HG03159 (cell line): ENCODE data around the gene GRIA1.

ENCODE experiments used
- ATAC-seq: cut with Tn5 transposase; IDR thresholded peaks from one replicate; pipeline ENCODE4 v1.9.1; 2021; ENCODE audit warnings: mild to moderate bottlenecking, moderate library complexity; ENCODE audit not compliant: unreplicated experiment

The GRIA1 gene

DNA sequence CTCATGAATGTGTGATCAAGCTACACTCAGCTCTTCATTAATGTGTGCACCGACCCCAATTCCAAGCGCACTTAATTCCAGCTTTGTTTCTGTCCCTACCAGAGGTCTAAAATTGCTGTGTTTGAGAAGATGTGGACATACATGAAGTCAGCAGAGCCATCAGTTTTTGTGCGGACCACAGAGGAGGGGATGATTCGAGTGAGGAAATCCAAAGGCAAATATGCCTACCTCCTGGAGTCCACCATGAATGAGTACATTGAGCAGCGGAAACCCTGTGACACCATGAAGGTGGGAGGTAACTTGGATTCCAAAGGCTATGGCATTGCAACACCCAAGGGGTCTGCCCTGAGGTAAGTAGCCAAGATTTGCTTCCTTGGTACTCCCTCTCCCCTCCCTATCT, 279.6 kb downstream of the GRIA1 start:
- no peak for ATAC-seq

DNA sequence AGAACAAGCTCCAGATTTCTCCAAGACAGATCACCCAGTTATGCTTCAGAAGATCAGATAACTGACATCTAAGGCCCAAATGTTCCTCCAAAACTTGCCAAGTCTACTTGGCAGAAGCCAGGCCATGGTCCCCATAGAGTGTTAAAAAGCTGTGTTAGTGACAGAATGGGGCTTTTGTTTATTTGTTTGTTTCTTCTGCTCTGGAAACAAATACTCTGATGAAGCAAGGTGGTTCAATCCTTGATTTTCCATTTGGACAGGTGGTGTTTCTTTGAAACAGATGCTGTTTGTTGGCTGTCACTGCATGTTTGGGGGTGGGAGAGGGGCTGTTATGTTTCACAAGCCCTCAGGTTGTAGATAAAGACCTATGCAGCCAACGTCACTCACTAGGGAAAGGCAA, 284.2 kb downstream of the GRIA1 start:
- ATAC-seq, result no peak

- no peak for ATAC-seq
Observed at GRCh38 chr5:153775923-153776322, 285.5 kb downstream of the GRIA1 start.

GRCh38 chr5:153777681-153778581, 287.5 kb downstream of the GRIA1 start:
- no peak for ATAC-seq

- ATAC-seq, result no peak
Observed at GRCh38 chr5:153779836-153780235, 289.4 kb downstream of the GRIA1 start.

GRCh38 chr5:153780876-153781705, 290.6 kb downstream of the GRIA1 start:
- ATAC-seq, result no peak

DNA sequence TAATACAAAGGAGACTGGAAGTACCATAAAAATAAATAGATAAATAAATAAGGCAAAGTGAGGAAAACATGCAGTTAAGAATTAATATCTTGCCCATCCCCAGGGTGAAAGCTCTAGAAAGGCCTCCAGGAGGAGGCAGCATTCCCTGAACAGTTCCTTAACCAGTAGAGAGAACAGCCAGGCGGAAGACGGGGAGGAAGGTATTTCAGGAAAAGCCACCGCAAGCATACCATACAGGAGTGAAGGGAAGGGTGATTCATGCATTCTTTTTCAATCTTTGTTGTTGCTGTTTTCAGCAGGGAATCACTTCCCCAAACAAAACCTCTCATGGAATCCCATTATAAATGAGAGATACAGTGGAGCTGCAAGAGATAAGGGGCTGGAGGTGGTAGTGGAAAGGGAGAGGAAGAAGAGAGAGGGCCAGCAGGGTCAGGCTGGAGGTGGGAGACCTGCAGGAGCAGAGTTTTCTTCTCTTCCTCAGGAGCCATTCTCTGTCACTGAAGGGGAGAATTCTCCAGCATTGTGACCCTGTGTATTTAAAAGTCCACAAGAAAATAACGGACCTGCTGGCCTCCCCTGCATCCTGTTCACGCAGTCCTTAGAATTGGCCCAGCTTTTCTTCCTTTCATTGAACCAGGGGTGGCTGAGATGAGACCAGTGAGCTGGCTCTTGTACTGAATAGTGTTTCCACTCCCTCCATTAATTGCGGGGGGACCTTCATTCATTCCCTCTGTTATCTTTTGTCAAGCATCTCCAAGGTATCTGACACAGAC, 292.3 kb downstream of the GRIA1 start:
- no peak for ATAC-seq

GRCh38 chr5:153783362-153783658, 292.8 kb downstream of the GRIA1 start:
- ATAC-seq, result no peak

GRCh38 chr5:153784277-153784676, 293.8 kb downstream of the GRIA1 start:
- ATAC-seq, result no peak

- ATAC-seq, result no peak
Observed at GRCh38 chr5:153791339-153791738, 300.9 kb downstream of the GRIA1 start.

DNA sequence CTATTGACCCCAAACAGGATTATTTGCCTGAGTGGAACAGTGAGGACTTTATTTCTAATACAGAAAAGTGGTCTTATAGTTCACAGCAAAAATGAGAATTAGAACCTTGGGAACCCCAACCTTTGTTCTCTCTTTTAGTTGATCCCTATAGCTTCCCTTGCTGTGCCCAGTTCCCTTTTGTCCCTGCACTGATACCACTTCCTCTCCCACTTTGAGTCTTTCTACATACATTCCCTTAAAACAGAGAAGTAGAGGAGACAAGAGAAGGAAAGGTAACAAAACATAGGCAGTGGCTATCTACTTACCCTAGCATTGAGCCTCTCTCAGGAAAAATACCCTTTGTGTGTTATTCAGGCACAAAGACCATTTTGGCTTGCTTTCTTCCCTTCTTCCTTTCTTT, 301.8 kb downstream of the GRIA1 start:
- ATAC-seq, result no peak

- no peak for ATAC-seq
Observed at GRCh38 chr5:153793699-153794098, 303.2 kb downstream of the GRIA1 start.

DNA sequence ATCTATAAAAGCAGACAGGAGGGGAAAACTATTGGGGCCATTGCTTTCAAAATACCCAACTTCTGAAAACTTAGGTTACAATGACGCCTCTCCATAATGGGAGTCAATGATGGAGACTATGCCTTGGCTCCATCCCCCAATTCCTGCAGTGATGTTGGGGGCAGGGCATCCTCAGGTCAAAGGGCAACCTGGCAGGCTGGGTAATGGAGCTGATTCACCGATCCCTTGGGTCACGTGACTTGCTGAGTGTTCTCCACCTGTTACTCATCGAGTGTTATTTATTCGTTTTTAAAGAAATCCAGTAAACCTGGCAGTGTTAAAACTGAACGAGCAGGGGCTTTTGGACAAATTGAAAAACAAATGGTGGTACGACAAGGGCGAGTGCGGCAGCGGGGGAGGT, 303.9 kb downstream of the GRIA1 start:
- ATAC-seq, result no peak

DNA sequence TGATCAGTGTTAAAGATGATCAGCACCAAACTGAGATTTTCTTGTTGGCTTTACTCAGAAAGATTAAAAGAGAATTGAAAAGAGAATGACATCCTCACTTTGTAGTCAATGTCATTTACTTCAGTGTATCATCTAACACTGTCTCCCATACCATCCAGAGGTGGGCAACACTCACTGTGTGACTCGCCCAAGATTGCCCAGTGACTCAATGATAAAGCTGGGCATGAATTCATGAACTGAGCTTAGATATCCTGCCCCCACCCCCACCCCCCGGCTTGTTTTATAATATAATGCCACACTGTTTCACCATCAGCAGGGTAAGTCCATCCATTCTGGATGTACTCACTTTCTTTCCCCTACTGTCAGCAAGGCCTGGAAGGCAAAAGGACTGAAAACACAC, 306.1 kb downstream of the GRIA1 start:
- ATAC-seq, result no peak

DNA sequence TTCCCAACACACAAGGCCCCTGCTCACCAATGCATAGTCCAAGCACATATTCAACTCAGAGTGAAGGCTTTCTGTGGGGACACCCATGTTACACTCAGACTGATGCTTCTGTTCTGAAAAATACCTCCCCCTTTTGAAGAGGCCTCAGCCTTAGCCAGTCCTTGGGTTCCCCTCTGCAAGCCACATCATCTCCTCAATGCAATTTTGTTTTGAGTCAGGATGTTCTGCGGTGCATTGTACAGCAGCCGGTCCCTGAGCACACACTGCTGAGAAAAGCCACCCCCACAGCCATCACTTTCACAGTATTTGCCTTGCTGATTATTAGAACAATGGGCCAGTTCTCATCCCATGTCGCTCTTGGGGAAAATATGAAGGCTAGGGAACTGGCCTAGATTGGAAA, 307.0 kb downstream of the GRIA1 start:
- ATAC-seq, result no peak

DNA sequence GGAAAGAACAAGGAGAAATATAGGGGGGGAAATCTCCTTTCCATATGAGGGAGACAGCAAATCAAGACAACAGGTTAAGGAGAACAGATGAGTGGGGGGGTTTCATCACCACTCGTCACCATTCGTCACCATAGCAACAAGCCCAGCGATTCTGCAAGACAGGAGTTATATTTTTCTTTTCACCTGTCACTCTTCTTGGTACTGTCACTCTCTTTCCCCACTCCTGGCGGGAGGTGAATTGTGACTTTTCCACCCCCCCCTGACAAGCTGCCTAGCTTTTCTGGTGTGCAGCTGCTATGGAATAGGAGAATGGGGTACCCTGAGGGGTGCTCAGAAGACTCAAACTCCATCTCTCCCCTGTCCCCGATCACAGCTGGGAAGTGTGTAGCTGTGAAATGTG, 308.4 kb downstream of the GRIA1 start:
- ATAC-seq, result no peak

GRCh38 chr5:153799466-153799865, 309.0 kb downstream of the GRIA1 start:
- ATAC-seq, result no peak

- no peak for ATAC-seq
Observed at GRCh38 chr5:153802050-153802821, 311.8 kb downstream of the GRIA1 start.

- no peak for ATAC-seq
Observed at GRCh38 chr5:153807801-153808200, 317.3 kb downstream of the GRIA1 start.

GRCh38 chr5:153809166-153809565, 318.7 kb downstream of the GRIA1 start:
- ATAC-seq, result no peak

- ATAC-seq, result no peak
Observed at GRCh38 chr5:153813901-153814300, 323.4 kb downstream of the GRIA1 start.
